Measurements from ENCODE around the gene PCOLCE2.

DNA sequence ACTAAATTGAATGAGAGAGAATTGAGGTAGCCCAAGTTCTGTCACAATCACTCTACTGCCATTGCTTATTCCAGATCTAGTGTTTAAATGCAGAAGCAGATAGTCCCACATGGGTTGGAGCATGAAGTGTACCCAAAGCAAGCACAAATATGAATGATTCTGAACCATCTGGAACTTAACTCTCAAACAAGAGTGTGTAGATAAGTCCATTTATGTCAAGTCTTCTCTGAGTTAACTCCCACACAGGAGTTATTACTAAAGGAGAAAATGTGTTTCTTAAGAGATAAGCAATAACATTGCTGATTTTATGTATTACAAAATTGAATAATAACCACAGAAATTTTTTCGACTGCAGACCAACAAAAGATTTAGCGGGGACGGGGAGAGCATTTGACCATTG is 41.0 kb upstream of the PCOLCE2 start:
- TF ChIP-seq NFRKB (IDR thresholded peaks at IDR 0.05) (no peak), FOXM1 (IDR thresholded peaks at IDR 0.05; ENCODE audit: borderline replicate concordance) (no peak), ZNF384 (IDR thresholded peaks at IDR 0.05) (no peak), TARDBP (IDR thresholded peaks at IDR 0.05) (no peak), SUZ12 (IDR thresholded peaks at IDR 0.05) (no peak), BHLHE40 (IDR thresholded peaks at IDR 0.05; ENCODE audit: borderline replicate concordance) (no peak)

Measured in HEK293T (cell line).